ENCODE data around the gene CMPK2.
"Not testable (repeated sequence)": the region's sequence is repeated elsewhere in the genome, so short reads cannot be mapped to it uniquely, and the experiment has no call there.

DNA sequence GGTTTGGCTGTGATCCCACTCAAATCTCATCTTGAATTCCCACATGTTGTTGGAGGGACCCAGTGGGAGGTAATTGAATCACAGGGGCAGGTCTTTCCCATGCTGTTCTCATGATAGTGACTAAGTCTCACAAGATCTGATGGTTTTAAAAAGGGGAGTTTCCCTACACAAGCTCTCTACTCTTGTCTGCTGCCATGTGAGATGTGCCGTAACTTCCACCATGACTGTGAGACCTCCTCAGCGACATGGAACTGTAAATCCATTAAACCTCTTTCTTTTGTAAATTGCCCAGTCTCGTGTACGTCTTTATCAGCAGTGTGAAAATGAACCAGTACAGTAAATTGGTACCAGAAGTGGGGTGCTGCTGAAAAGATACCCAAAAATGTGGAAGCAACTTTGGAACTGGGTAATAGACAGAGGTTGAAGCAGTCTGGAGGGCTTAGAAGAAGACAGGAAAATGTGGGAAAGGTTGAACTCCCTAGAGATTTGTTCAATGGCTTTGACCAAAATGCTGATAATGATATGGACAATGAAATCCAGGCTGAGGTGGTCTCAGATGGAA lies 7.2 kb downstream of the CMPK2 start:
- not testable (repeated sequence) for TF ChIP-seq POLR2A (IDR thresholded peaks at IDR 0.05; ENCODE audit: low read depth, low read length); POLR2AphosphoS5 (IDR thresholded peaks at IDR 0.05; ENCODE audit: low read depth, low read length); TAF1 (IDR thresholded peaks at IDR 0.05; ENCODE audit: borderline replicate concordance, low read depth, low read length)

All from GM12892 (cell line).